AG10803 (cell line): ENCODE results near the gene ARHGAP22.

ENCODE experiments used
- DNase-seq: peaks from one replicate; pipeline ENCODE4 v3.0.0; 2010; ENCODE audit warnings: low read depth
- H3K4me3 ChIP-seq: 2 replicates; pipeline ENCODE4 v1.5.1; 2011; ENCODE audit warnings: mild to moderate bottlenecking, low read length, control low read depth
- TF ChIP-seq, protein P1 (sequence below): conservative IDR thresholded peaks from 2 replicates; pipeline ENCODE4 v1.5.1; 2011; ENCODE audit warnings: mild to moderate bottlenecking, low read length, control low read depth, inconsistent platforms

Gene ARHGAP22

DNA sequence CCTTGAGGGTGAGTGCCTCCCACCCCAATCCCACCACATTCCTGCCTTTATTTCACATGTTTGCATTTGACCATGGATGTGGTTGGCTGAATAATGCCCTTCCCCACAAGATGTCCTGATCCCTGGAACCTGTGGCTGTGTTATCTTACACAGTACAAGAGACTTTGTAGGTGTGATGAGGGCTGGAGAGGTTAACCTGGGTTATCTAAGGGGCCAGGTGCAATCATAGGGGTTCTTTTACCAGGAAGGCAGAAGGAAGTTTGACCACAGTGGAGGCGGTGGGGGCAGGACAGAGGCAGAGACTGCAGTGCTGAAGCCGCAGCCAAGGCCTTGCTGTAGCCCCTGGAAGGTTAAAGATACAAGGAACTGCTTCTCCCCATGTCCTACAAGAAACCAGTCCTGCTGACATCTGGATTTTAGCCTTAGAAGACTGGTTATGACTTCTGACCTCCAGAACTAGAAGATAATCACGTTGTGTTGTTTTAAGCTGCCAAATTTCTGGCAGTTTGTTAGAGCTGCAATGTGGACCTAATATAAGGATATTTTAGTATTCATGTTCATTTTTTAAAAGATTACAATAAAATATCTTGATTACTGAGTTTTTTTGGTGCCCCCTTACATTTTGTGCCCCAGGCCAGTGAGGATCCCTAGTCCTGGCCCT, 136.6 kb downstream of the ARHGAP22 start:
- TF ChIP-seq, protein P1, sequence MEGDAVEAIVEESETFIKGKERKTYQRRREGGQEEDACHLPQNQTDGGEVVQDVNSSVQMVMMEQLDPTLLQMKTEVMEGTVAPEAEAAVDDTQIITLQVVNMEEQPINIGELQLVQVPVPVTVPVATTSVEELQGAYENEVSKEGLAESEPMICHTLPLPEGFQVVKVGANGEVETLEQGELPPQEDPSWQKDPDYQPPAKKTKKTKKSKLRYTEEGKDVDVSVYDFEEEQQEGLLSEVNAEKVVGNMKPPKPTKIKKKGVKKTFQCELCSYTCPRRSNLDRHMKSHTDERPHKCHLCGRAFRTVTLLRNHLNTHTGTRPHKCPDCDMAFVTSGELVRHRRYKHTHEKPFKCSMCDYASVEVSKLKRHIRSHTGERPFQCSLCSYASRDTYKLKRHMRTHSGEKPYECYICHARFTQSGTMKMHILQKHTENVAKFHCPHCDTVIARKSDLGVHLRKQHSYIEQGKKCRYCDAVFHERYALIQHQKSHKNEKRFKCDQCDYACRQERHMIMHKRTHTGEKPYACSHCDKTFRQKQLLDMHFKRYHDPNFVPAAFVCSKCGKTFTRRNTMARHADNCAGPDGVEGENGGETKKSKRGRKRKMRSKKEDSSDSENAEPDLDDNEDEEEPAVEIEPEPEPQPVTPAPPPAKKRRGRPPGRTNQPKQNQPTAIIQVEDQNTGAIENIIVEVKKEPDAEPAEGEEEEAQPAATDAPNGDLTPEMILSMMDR, result no peak
- DNase-seq, result no peak
- H3K4me3 ChIP-seq, result no peak overlapping the region

DNA sequence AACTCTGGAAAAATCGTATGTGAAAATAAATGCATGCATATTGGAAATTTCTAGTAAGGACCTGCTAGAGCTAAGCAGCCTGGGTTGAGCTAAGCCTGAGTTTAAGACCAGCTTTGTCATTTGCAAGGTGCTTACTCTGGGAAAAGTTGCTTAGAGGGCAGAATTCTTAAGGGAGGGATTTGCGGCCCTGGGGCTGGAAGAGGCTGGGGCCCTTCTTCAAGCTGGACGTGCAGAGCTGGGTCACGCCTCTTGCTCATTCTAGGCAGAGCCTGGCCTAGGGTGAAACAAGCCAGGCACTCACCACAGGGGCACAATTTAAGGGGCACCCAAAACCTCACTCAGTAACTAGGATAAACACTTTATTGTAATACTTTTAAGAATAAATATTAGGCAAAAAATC, 137.2 kb downstream of the ARHGAP22 start:
- no peak for DNase-seq
- no peak overlapping the region for H3K4me3 ChIP-seq
- TF ChIP-seq, protein P1, result no peak

DNA sequence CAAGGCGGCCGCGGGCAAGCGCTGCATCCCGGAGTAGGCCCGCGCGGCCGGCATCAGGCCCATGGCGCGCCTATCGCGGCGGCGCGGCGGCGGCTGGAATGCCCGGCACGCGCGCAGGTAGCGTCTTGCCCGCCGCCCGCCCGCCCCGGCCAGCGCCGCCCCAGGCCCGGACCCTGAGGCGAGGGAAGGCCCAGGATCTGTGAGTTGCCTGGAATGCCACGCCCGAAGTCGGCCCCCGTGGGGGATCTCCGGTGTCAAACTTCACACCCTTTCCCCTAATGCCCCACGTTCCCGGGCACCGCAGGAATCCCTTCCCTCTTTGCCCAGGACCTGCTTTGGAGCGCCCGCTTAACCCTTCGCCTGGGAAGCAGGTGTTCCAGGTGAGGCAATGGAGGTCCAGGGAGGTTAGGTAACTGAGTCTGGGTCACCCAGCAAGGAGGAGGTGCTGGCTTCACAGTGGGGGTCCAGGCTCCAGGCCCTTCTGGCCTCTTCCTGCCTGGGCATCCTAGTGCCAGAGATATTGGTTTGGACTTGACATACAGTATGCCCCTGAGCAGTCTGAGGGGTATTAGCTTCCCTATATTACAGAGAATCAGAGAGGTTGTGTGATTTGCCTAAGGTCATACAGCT, 138.1 kb downstream of the ARHGAP22 start:
- no peak overlapping the region for H3K4me3 ChIP-seq
- TF ChIP-seq, protein P1, result no peak
- no peak for DNase-seq

DNA sequence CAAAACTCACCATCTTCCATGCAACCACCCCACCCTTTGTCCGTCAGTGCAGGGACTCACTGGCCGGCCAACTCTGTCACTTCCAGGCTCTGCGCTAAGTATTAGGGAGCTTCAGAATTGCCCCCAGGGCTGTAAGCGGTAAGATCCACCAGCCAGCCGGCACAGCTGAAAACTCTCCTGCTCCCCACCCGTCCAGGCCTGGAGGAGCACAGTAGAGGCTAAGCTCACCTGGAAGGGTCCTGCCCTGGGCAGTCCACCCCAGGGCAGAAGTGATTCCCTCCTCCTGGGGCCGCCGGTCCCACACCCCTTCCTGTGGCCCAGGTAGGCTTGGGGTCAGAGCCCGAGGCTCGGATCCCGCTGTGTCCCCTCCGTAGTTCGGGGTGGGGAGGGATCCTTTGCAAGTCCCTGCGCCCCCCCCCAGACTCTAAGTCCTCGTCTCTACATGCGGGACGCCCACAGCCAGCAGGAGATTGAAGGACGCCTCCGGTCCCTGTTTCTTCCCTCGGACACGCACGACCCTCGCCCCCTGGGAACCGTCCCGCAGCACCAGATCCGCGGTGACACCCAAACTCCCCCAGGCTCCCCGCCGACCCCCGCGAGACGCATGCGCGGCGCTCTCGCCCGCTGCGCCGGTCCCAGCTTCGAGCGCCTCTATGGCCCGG, 138.9 kb downstream of the ARHGAP22 start:
- DNase-seq, result no peak
- H3K4me3 ChIP-seq, result no peak overlapping the region
- TF ChIP-seq, protein P1, result no peak

DNA sequence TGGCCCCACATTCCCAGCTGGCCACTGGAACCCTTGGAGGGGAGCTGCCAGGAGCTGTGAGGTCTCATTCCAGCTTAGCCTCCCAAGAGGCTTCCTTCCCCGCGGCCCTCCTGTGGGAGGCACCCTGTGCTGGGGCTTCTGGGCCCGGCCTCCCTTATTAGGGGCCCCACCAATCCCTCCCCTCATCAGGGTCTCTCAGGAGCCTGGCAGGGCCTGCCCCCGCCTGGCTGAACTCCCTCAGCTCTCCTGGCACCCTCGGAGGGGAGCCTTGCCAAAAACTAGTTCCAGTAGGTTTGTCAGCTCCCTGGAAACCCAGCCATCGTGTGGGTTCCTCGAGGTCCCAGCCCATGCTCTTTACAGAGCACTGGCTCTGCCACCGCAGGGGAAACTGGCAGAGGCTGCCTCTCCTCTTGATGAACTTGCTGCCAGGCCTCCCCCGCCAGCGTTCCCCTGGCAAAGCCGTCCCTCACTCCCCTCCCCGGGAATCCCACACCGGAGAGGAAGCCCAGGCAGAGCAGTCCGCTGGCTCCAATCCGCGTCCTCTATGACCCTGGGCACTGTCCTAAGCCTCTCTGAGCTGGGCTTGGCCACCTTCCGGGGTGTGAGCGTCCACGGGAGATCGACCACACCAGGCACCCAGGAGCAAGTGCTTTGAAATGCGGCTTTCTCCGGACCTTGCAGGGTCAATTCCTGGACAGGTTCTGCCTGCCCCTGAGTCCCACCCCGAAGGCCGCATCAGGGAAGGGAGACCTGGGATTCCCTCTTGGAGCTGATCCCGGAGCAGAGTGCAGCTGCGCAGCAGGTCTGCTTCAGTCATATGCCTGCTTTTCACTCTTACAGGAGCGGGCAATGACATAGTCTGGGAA, 139.8 kb downstream of the ARHGAP22 start:
- TF ChIP-seq, protein P1, result no peak
- no peak overlapping the region for H3K4me3 ChIP-seq
- no peak for DNase-seq

DNA sequence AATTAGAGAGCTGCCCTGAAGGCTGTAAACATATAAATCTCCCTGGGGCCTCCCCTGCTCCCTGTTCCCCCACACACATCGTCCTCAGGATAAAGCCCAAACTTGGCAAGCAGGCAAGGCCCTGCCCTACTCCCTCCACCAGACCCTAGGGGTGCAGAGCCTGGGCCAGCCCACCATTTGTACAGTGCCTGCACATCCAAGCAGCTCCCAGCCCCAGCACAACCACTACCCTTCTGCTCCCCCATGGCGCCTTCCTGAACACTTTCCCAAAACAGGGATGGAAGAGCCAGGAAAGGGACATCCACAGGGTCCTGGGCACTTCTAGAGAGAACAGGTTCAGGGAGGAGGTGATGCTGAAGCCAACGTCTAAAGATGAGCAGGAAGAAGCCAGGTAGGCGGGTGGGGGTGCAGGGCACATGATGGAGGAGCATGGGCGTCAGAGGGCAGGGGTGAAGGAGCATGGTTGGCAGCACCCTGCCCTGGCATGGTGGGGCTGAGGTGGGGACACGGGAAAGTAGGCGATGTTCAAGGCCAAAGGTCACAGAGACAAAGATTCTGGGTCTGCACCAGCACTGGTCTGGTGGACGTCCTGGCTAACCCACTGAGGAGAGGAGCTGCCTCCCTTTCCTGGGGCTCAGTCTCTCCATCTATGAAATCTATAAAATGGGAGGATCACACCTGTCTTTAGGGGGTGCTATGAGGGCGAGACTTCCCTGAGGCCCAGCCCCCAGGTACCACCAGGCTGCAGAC, 140.6 kb downstream of the ARHGAP22 start:
- TF ChIP-seq, protein P1, result no peak
- H3K4me3 ChIP-seq, result no peak overlapping the region
- no peak for DNase-seq
